ENCODE measurements around the gene S100A4.

Gene S100A4

GRCh38 chr1:153547560-153548551, 2.2 kb upstream of the S100A4 start:
- DNase-seq (ENCODE audit: low read depth in 2 of 2), result no peak

DNA sequence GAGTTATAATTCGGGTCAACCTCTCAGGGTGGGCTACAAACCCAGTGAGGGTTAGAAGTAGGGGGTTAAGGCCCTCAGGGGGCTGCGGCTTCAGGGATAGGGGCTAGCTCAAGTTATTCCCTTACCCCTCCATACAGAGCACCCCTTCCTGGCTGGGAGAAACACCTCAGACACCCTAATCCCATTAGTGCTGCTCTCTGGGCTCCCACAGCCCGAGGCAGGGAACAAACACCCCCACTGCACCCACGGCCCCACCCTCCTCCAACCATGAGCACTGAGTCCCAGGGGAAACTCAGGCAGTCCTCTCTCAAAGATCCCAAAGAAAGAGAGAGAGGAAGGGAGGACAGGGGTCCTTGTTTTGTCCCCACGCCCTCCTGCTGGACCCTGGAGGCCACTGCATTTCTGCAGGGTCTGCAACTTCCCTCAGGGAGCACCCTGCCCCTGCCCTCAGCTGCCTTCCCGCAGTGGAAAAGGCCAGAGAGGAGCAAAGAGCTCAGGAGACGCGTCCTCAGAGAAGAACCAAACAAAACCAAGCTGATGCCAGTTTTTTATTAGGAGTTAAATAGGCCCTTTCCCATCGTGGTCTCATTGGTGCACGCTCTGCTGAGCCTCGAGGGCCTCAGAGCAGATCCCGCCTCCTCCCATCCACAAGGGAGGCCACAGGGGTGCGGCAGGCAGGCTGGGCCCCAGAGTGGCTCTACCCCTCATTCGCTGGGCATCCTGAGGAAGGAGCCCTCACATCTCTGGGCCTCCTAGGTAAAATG, 1.4 kb upstream of the S100A4 start:
- DNase-seq (ENCODE audit: low read depth in 2 of 2), result no peak

GRCh38 chr1:153546371-153546770, 765 bp upstream of the S100A4 start:
- DNase-seq (ENCODE audit: low read depth in 2 of 2), result no peak

DNA sequence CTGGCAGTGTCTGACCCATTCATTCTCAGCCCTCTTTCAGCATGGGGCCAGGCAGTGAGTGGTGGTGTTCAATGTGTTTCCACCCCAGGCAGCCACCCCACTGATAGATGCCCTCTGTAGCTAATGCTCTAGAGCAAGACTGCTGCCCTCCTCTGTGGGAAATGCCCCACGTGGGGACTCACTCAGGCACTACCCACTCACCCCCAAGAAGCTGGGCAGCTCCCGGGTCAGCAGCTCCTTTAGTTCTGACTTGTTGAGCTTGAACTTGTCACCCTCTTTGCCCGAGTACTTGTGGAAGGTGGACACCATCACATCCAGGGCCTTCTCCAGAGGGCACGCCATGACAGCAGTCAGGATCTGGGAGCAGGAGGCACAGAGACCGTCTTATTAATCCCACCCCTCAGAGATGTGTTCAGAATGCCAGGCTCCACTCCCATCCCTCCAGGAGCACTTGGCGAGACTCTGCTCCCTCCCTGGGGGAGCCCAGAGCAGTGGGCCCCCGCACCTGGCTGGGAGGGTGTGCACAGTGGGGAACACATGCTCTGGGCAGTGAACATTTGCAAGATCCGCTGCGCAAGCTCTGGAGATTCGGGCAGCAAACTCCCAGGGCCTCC, 1.0 kb downstream of the S100A4 start:
- DNase-seq (ENCODE audit: low read depth in 2 of 2), result no peak

DNA sequence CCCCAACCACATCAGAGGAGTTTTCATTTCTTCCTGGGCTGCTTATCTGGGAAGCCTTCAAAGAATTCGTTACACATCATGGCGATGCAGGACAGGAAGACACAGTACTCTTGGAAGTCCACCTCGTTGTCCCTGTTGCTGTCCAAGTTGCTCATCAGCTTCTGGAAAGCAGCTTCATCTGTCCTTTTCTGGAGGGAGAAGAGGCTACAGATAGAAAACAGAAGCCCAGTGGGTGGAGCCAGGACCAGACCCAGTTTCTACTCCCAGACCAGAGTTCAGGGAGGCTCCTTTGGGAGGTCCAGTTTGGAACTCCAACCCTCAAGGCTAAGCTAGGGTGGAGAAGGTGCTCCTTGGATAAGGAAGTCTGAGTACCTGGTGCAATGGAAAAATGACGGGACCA, 1.9 kb downstream of the S100A4 start:
- DNase-seq (ENCODE audit: low read depth in 2 of 2), result no peak

GRCh38 chr1:153542956-153543711, 2.5 kb downstream of the S100A4 start:
- no peak for DNase-seq (ENCODE audit: low read depth in 2 of 2)

DNA sequence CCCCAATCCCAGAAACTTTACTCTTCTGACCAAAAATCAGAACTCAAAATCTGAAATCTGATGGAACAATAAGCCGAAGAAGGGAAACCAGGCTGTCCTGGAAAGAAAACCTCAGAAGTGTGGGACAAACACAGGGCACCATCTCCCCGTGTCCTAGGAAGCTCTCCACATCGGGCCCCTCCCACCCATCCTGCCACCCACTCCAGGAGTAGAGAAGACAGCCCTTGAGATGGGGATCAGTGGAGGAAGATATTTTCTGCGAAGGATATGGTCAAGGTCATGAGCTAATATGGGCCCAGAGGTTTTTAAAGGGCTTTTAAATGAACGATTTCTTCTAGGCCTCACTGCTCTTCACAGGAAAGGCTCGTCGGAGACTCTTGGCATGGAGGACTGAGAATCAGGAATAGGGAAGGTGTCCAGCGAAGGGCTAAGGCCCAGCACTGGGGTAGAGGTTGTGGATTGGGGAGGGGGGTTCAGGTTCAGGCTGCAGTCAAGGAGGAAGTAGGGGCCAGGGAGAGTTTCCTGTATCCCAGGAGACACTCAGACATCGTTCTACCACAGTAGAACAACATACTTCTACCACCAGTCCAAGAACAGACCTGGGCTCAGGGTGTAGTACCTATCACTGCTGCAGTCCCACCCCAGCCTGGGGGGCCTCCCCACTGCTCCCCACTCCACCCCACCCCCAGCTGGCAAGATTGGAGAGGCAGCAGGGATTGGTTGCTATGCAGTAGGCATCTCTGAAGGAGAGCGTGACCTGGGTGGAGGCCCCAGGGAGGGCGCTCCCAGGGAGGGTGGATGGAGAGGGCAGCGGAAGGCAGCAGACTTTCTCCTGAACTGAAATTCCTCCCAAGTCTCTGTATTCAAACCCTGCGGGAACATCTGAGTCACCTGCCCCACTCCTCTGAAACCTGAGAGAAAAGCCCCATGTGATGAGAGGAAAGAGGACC, 3.7 kb downstream of the S100A4 start:
- no peak for DNase-seq (ENCODE audit: low read depth in 2 of 2)

GRCh38 chr1:153540394-153541361, 4.9 kb downstream of the S100A4 start, which contains the start of gene S100A5:
Gene S100A5 (minus strand): TSS chr1:153540934. CDS start chr1:153540191, 743 bp downstream.
- no peak for DNase-seq (ENCODE audit: low read depth in 2 of 2)

DNA sequence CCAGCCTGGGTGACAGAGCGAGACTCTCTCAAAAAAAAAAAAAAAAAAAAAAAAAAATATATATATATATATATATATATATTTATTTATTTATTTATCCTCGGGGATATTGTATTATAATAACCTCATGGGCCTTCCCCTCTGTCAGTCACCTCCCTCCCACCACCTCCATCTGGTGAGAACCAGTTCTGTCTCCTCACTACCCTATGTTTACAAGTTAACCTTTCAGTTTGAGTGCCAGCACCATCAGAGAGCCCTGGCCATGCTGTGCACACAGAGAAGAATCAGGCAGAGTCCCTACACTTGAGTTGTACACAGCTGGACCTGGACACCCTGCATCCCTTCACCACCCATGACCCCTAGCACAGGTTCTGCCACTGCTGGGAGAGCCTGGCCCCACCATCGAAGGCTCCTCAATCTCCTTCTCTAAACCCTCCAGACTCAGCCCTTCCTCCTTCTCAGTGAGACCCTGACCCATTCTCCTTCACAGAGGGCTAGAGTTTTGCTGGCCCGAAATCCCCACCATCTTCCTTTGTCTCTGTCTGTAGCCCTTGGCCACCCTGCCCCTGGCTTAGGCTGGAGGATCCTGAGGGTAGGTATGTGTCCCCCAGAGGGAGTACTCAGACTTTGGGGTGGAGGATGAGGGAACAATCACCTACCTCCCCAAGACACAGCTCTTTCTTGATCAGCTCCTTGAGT, 6.1 kb downstream of the S100A4 start:
- DNase-seq (ENCODE audit: low read depth in 2 of 2), result no peak

- no peak for DNase-seq (ENCODE audit: low read depth in 2 of 2)
These were observed 7.2 kb downstream of the S100A4 start for GRCh38 chr1:153538315-153538821.

GRCh38 chr1:153537376-153537730, 8.3 kb downstream of the S100A4 start:
- DNase-seq (ENCODE audit: low read depth in 2 of 2), result no peak

DNA sequence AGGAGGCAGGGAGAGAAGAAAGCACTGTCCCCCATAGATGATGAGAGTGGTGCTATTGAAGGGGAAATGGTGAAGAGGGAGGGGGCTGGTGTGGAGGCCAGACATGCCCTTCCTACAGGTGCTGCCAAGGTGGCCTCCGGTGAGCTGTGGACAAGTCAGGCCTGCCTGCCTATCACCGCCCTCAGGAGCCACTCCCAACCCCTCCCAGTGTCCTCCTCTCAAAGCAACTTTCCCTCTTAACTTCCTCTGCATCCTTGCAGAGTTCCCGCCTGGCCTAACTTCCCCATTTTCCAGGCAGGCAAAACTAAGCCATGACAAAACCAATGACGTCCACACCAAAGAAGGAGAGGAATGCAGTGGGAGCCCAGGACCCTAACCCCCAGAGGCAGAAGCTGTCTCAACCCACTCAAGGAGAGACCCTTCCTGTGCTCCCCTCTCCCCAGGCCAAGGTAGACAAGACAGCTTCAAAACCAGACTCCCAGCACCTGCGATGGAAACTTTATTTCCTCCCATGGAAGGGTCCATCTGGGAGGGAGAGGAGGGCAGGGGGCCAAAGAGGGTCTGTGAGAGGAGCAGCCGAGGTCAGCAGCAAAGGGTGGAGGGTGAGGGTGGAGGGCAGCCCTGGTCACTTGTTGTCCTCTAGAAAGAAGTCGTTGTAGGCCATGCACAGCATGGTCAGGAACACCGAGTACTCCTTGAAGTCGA, 8.8 kb downstream of the S100A4 start:
- DNase-seq (ENCODE audit: low read depth in 2 of 2), result no peak

GRCh38 chr1:153536012-153536670, 9.5 kb downstream of the S100A4 start:
- DNase-seq (ENCODE audit: low read depth in 2 of 2), result peak; percentile 59 to 66

GRCh38 chr1:153535242-153536011, 10.2 kb downstream of the S100A4 start, which contains the start of gene S100A6:
Gene S100A6 (minus strand): TSS chr1:153535991. CDS start chr1:153535339, 652 bp downstream.
- no peak for DNase-seq (ENCODE audit: low read depth in 2 of 2)

DNA sequence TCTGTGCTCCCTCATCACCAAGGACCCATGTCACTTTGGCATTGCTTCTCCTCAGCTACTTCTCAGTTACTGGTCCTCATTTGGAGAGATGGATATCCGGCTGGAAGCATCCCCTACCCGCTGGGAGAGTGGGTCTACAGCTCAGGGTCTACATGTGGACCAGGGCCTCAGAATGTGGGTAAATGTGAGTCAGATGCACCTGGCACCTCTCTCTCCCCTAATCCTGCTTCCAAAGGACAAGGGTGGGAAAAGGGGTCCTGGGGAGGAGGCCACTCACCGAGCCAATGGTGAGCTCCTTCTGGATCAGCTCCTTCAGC, 10.7 kb downstream of the S100A4 start:
- no peak for DNase-seq (ENCODE audit: low read depth in 2 of 2)

GRCh38 chr1:153534226-153534924, 11.2 kb downstream of the S100A4 start:
- no peak for DNase-seq (ENCODE audit: low read depth in 2 of 2)

All from activated CD4-positive, alpha-beta T cell treated with anti-CD3 and anti-CD28 coated beads for 24 hours (primary cell).